ENCODE measurements around the gene GRAMD1B.
A peak's percentile ranks its signal among the peaks of the same experiment; 100 is the strongest.

The GRAMD1B gene

DNA sequence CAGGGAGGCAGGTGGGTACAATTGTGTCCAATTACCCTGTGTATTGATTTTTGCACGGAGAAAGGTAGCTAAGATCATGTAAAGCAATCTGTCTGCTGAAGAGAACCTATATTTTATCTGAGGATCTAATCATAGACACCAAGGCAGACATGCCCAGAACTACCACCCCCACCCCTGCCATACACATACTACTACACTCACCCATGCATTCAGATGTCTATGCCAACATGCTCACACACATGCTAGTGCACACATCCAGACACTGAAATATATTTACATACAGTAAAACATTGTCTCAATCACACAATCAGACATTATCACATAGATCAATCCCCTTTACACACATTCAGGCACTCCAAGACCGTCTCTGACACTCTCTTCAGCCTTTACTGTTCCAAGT is 222.5 kb downstream of the GRAMD1B start:
- no peak for DNase-seq

DNA sequence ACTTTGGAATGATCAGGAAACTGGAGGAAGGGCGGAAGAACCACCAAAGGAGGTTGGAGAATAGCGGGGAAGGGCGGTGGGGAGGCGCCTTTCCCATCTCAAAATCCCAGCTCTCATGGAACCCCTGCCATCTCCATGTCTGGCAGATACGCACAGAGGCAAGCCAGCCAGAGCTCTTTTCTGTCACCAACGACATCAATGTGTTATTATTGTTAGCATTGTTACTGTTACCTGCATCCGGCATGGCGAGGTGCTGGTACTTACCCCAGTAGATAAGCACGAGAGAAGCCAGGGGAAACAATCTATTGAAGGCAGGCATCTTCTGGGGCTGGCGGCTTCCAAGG is 223.4 kb downstream of the GRAMD1B start:
- no peak for DNase-seq

DNA sequence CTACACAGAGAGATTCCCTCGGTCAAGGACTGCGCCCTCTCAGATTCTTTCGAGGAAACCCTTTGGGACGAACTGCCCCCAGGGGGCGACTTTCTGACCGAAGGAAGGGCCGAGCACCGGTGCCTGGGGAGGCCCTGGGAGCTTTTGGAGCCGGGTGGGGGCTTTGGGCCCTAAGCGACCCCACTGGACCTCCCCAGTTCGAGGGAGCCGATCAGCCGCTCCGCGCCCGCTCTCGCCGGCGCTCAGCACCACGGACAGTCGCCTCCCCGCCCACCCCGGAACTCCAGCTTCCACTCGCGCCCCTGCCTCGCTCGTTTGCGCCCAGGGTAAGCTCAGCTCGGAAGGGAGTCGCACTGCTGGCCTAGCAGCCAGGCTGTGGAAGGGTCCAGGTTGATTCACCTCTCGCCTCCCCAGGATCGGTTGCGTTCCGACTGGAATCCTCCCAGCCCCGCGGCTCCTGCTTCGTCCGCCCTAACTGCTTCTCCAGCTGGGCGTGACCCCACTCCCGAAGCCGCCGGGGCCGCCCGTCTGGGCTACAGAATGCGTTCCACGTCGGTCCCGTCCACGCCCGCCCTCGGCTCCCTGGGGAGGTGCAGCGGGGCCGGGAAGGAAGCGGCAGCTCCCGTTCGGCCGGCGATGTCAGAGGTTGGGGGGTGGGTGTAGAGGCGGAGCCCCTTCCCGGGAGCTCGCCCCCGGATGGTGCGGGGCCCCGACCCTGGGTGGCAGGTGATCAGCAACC is 223.9 kb downstream of the GRAMD1B start:
- peak in 3 of 4 experiments; percentile 32 to 65 (median 58) for DNase-seq

DNA sequence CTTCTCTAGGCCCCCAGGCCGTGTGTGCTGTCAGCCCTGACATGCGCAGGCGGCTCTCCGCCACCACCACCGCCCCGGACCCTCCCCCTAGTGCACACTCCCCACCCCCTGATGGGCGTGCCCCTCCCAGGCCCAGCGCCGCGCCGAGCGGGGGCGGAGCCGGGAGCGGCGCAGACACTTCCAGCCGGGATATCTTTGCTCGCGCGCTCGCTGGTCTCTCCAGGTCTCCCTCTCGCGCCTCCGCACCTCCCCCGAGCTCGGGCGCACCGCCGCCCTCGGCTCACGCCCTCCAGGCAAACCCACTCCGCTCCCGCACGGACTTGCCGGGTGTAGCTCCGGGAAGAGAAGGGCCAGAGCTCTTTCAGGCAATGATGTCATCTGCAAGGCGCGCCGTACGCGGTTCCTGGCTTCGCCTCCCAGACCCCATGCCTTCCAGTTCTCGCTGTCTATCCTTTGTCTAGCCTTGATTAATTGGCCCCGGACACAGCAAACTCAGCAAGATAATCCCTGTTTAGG is 224.6 kb downstream of the GRAMD1B start, which contains the start of gene SCN3B:
TSS of gene SCN3B (minus strand) at position 59 of the 516 bp plus-strand sequence. CDS start 823 bp downstream, outside the sequence.
- peak in 3 of 4 experiments; percentile 8 to 62 (median 46) for DNase-seq

DNA sequence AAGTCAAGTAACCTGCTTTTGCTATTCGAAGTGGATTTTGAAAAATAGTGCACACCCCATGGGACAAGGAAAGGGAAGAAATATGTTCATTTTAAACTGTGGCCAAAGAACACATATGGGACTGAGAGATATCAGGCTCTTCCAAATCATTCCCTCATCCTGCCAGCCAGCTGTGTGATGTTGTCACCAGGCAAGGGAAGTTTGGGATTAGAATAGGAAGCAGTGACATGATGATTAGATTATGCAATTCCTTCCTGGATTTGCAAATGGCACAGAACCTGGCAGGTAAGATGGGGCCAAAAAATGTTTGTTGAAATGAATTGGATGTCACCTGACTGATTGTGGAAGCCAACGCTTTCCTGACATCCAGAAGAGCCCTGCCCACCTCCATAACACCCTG is 229.2 kb downstream of the GRAMD1B start:
- no peak for DNase-seq

DNA sequence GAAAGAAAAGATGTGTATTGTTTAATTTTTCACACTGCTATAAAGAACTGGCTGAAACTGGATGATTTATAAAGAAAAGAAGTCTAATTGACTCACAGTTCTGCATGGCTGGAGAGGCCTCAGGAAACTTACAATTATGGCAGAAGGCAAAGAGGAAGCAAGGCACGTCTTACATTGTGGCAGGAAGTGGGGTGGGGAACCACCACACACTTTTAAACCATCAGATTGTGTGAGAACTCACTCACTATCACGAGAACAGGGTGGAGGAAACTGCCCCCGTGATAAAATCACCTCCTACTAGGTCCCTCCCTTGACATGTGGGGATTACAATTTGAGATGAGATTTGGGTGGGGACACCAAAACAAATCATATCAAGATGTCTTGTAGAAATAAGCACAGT is 229.9 kb downstream of the GRAMD1B start:
- DNase-seq, result peak in 2 of 4 experiments; percentile 8 to 16

DNA sequence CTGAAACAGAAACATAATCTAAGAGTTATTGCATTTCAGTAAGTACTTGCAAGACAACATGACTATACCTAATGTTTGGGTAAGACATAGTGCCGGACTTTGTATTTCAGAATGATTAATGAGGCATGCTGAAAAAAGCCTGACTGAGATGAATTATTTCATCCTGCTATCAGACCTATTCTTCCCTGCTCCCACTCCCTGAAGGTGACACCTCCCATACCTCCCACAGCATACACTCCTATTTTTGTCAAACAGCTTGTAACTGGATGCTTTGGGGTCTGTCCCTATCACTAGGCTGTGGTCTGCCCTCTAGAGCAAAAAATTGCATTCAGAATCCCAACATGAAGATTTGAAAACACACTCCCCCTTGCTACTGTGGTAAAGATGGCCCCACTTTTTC is 235.2 kb downstream of the GRAMD1B start:
- no peak for DNase-seq

DNA sequence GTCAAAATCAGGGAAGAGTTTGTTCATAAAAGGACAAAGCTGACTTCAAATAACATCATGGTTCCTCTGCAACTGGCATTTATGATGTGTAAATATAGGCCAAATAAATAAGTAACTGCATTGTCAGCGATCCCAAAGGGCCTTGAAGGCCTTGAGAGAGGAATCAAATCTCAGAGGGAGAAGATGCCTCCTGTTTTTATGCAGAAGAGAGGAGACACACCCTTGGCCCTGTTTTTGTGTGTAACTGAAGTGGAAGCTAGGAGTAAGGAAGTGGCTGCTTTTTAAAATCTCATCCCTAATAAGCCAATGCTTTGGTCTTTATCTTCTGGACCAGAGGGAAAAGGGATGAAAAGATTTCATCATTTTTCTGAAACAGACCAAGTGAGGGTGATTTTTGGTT is 240.0 kb downstream of the GRAMD1B start:
- DNase-seq, result no peak

DNA sequence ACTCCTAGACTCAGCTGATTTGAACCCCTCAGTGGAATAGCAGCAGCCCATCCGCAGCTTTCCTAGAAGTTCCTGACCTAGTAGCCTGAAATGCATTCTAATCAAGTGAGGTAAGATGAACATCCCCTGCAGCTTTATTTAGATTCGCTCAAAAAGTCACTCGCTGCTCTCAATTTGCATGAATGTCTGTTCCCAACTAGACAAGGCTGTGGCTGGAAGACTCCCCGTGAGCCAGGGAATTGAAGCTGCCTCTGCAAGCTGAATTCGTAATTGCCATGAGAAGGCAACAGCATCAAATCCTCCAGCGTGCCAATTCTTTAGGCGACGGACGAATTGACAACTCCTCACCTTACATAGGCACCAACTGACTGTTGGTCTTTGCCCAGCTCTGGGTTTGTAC is 241.5 kb downstream of the GRAMD1B start:
- DNase-seq, result no peak

DNA sequence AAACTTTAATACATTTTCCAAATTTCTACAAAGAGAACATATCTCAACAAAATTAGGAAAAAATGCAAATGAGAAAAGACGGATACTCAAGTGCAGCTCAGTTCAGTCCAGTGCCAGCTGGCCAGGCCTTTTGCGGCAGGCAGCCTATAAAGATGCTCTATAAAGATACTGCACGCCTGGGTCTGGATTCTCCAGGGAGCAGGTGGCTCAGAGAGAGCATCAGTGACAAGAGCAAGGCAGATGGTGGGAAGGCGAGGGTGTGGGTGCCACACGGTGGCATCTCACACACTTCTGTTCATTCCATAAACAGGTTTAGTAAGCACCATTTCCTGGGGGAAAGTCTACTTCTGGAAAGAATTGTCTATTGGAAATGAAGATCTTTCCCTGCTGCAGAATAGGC is 242.5 kb downstream of the GRAMD1B start:
- DNase-seq, result no peak

DNA sequence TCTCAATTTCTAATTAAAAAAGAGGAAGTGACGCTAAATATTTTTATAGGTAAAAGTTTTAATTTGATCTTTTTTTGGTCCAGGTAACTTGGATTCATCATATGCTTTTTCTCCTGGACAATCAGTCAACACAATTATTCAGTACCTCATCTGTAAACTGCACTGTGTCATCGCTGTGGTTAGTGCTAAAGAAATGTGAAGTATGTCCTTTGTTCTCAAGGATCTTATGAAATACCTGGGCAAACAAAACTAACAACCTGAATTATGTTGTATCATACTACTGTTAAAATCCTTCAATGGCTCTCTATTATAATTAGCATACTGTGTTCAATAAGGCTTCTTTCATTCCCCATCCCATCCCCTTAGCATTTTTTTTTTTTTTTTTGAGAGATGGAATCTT is 244.2 kb downstream of the GRAMD1B start:
- DNase-seq, result no peak
